ENCODE data around the gene GZMB. TPM values are rescaled to one million over a fixed set of nuclear protein-coding genes. Genes with fewer than 3 reads are reported as not detected.

Gene GZMB
- not detected in 2 replicates for total RNA-seq

GRCh38 chr14:24634158-24634557, at the start of gene GZMB:
TSS of gene GZMB (minus strand) at chr14:24634190. CDS start at chr14:24634160, 30 bp downstream.

GRCh38 chr14:24609655-24610344, 24.2 kb downstream of the GZMB start, which contains the start of gene GZMH:
TSS of gene GZMH (minus strand) at chr14:24609685. CDS start at chr14:24609613, 72 bp downstream.

Other genes with a start within 250 kb of the GZMB start
- gene NYNRIN, start 235.2 kb downstream of the GZMB start, total RNA-seq: 9.7 and 33.2 TPM in 2 replicates
- 1.6 and 5.3 TPM in 2 replicates for gene CBLN3, start 204.5 kb downstream of the GZMB start, total RNA-seq
- 33.4 TPM in 2 replicates for gene KHNYN, start 204.2 kb downstream of the GZMB start, total RNA-seq
- 17.5 and 25.7 TPM in 2 replicates for gene SDR39U1, start 191.4 kb downstream of the GZMB start, total RNA-seq
- not detected in 2 replicates for gene CMA1, start 125.9 kb downstream of the GZMB start, total RNA-seq
- gene CTSG, start 57.9 kb downstream of the GZMB start, total RNA-seq: not detected in 2 replicates
- gene GZMH, start 24.5 kb downstream of the GZMB start, total RNA-seq: not detected in 2 replicates

Data from epithelial cell of alveolus of lung (primary cell).